ENCODE results near the gene FAM13B. TPM values are rescaled to one million over a fixed set of nuclear protein-coding genes. Genes with fewer than 3 reads are reported as not detected.

FAM13B gene
- total RNA-seq, 2 donors from 2014 or later, result 15.4 to 17.5 TPM

GRCh38 chr5:138011991-138012390 is 20.9 kb downstream of the FAM13B start:
- Histone ChIP-seq H3K9ac (ENCODE audit: low read depth in 2 of 2, low read length in 2 of 2) (no peak overlapping the region), H3K4me3 (no peak overlapping the region), H3K27me3 (no peaks in the 10 kb centered on the region), H3K9me3 (no peaks in the 10 kb centered on the region), H3K36me3 (peaks cover 3% of the 10 kb centered on the region), H3K27ac (no peak overlapping the region), H3K4me1 (no peaks in the 10 kb centered on the region)
- intact Hi-C loops (cut with DNase I), result no loop called here
- no peak for TF ChIP-seq CTCF (IDR thresholded peaks at IDR 0.05)
- DNase-seq, result no peak

GRCh38 chr5:138000102-138000723 is 32.7 kb downstream of the FAM13B start:
- Histone ChIP-seq H3K4me3 (no peak overlapping the region), H3K9me3 (no peaks in the 10 kb centered on the region), H3K4me1 (no peaks in the 10 kb centered on the region), H3K27me3 (no peaks in the 10 kb centered on the region), H3K9ac (ENCODE audit: low read depth in 2 of 2, low read length in 2 of 2) (no peak overlapping the region), H3K36me3 (no peaks in the 10 kb centered on the region), H3K27ac (no peak overlapping the region)
- intact Hi-C loops (cut with DNase I), result no loop called here
- no peak for DNase-seq
- no peak for TF ChIP-seq CTCF (IDR thresholded peaks at IDR 0.05)

- H3K36me3 ChIP-seq, result no peaks in the 10 kb centered on the region
- intact Hi-C loops (cut with DNase I), result no loop called here
- TF ChIP-seq CTCF (IDR thresholded peaks at IDR 0.05), result no peak
- H3K9ac ChIP-seq (ENCODE audit: low read depth in 2 of 2, low read length in 2 of 2), result no peak overlapping the region
- H3K9me3 ChIP-seq, result no peaks in the 10 kb centered on the region
- H3K4me1 ChIP-seq, result no peaks in the 10 kb centered on the region
- H3K27ac ChIP-seq, result no peak overlapping the region
- H3K4me3 ChIP-seq, result no peak overlapping the region
- DNase-seq, result no peak
- H3K27me3 ChIP-seq, result no peaks in the 10 kb centered on the region
Measured at GRCh38 chr5:137997726-137998213, 35.1 kb downstream of the FAM13B start.

GRCh38 chr5:137995749-137996128 is 37.1 kb downstream of the FAM13B start:
- intact Hi-C loops (cut with DNase I), result no loop called here
- no peaks in the 10 kb centered on the region for H3K27me3 ChIP-seq
- H3K27ac ChIP-seq, result no peak overlapping the region
- no peaks in the 10 kb centered on the region for H3K4me1 ChIP-seq
- no peak for DNase-seq
- H3K9ac ChIP-seq (ENCODE audit: low read depth in 2 of 2, low read length in 2 of 2), result no peak overlapping the region
- no peak for TF ChIP-seq CTCF (IDR thresholded peaks at IDR 0.05)
- no peaks in the 10 kb centered on the region for H3K9me3 ChIP-seq
- no peak overlapping the region for H3K4me3 ChIP-seq
- no peaks in the 10 kb centered on the region for H3K36me3 ChIP-seq

GRCh38 chr5:137995077-137995748 is 37.7 kb downstream of the FAM13B start:
- Histone ChIP-seq H3K36me3 (no peaks in the 10 kb centered on the region), H3K9me3 (no peaks in the 10 kb centered on the region), H3K4me3 (no peak overlapping the region), H3K27me3 (no peaks in the 10 kb centered on the region), H3K4me1 (no peaks in the 10 kb centered on the region), H3K9ac (ENCODE audit: low read depth in 2 of 2, low read length in 2 of 2) (no peak overlapping the region), H3K27ac (no peak overlapping the region)
- DNase-seq, result no peak
- intact Hi-C loops (cut with DNase I), result no loop called here
- no peak for TF ChIP-seq CTCF (IDR thresholded peaks at IDR 0.05)

Measured in colonic mucosa (tissue), 4 donors.